ENCODE measurements around the gene DNAL4. TPM values are rescaled to one million over a fixed set of nuclear protein-coding genes. Genes with fewer than 3 reads are reported as not detected.

DNAL4 gene
- total and polyA plus RNA-seq, 7 donors, result 7.9 to 25.8 (median 15.0) TPM

DNA sequence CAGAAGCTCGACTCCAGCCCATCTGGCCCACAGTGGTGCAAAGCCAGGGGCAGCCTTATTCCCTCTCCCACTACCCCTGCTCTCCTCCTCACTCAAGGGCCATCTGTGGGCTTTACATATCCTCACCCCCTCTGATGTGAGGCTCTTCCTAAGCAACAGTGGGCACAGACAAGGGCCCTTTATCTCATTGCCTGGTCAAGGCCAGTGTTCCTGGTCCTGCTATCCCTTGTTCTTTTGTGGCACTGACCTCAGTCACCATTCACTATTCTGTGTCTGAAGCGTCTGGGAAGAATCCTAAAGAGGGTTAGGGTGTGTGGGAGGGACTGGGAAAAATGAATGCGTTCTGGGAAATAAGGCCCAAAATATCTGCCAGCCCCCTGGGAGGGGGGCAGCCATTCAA is 7.3 kb downstream of the DNAL4 start:
- no peak for TF ChIP-seq POLR2A (IDR thresholded peaks at IDR 0.05)
- TF ChIP-seq EP300 (IDR thresholded peaks at IDR 0.05), result no peak
- TF ChIP-seq, protein P1, sequence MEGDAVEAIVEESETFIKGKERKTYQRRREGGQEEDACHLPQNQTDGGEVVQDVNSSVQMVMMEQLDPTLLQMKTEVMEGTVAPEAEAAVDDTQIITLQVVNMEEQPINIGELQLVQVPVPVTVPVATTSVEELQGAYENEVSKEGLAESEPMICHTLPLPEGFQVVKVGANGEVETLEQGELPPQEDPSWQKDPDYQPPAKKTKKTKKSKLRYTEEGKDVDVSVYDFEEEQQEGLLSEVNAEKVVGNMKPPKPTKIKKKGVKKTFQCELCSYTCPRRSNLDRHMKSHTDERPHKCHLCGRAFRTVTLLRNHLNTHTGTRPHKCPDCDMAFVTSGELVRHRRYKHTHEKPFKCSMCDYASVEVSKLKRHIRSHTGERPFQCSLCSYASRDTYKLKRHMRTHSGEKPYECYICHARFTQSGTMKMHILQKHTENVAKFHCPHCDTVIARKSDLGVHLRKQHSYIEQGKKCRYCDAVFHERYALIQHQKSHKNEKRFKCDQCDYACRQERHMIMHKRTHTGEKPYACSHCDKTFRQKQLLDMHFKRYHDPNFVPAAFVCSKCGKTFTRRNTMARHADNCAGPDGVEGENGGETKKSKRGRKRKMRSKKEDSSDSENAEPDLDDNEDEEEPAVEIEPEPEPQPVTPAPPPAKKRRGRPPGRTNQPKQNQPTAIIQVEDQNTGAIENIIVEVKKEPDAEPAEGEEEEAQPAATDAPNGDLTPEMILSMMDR (IDR thresholded peaks at IDR 0.05), result no peak
- TF ChIP-seq POLR2AphosphoS5 (IDR thresholded peaks at IDR 0.05), result no peak
- intact Hi-C loops (cut with DNase I), result no loop called here
- Histone ChIP-seq H3K36me3 (peaks cover 0 to 13% (median 0%) of the 10 kb centered on the region in 4 donors), H3K4me3 (no peak overlapping the region), H3K27ac (peak overlapping the region; percentile 27 to 67 (median 60)), H3K27me3 (no peaks in the 10 kb centered on the region), H3K9me3 (no peaks in the 10 kb centered on the region), H3K4me1 (peaks cover 0 to 34% (median 30%) of the 10 kb centered on the region in 4 donors)
- WGBS, 2 donors, result 87 to 96% methylated on average over 3 of the region's 3 CpGs
- DNase-seq, result no peak

DNA sequence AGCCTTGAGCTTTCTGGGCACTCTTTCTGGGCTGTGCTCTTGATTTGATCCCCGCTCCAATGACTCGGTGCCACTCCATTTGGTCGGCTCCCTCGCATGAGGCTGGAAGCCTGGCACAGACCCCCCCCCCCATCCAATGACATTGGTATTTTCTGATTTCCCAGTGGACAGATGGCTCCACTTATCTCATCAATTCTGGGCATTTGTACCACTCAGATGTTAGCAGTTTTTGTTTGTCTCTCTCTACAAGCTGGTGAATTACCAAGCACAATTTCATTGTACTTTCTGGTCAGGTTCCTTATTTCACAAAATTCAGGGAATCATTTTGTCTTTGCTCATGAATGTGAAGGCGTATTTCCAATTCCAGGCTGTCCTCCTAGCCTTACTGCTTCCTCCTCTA is 9.1 kb downstream of the DNAL4 start:
- intact Hi-C loops (cut with DNase I), result no loop called here
- TF ChIP-seq POLR2A (IDR thresholded peaks at IDR 0.05) (no peak), EP300 (IDR thresholded peaks at IDR 0.05) (no peak), POLR2AphosphoS5 (IDR thresholded peaks at IDR 0.05) (no peak)
- TF ChIP-seq, protein P1 (IDR thresholded peaks at IDR 0.05), result no peak
- DNase-seq, result no peak
- Histone ChIP-seq H3K36me3 (peaks cover 0 to 21% (median 3%) of the 10 kb centered on the region in 4 donors), H3K4me1 (peaks cover 0 to 34% (median 30%) of the 10 kb centered on the region in 4 donors), H3K9me3 (no peaks in the 10 kb centered on the region), H3K27me3 (no peaks in the 10 kb centered on the region), H3K4me3 (no peak overlapping the region), H3K27ac (peak overlapping the region in 1 of 4 donors; percentile 64)
- WGBS, 2 donors, result 98% methylated on average over 5 of the region's 5 CpGs

DNA sequence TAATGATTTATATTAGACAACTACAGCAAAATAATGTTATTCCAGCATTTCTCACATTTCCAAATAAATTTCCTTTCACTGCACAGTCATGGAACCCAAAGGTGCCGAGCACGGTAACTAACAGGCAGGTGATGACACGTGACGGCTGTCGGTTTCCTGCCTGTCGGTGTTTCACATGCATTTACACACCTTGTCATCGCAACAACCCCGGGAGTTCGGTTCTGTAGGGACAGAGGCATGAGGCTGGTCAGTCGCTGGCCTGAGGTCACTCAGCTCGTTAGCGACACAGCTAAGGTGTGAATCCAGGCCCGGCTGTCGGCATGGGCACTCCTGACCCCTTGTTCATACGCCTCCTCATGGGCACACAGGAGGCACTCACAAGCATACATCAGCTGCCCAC is 9.9 kb downstream of the DNAL4 start:
- WGBS, 2 donors, result 96% methylated on average over 15 of the region's 15 CpGs
- H3K27ac ChIP-seq, result no peak overlapping the region
- TF ChIP-seq POLR2AphosphoS5 (IDR thresholded peaks at IDR 0.05) (no peak), POLR2A (IDR thresholded peaks at IDR 0.05) (no peak), EP300 (IDR thresholded peaks at IDR 0.05) (no peak)
- TF ChIP-seq, protein P1 (IDR thresholded peaks at IDR 0.05), result no peak
- DNase-seq, result no peak
- H3K4me1 ChIP-seq, result peaks cover 0 to 32% (median 25%) of the 10 kb centered on the region in 4 donors
- no peaks in the 10 kb centered on the region for H3K27me3 ChIP-seq
- no peak overlapping the region for H3K4me3 ChIP-seq
- intact Hi-C loops (cut with DNase I), result no loop called here
- H3K36me3 ChIP-seq, result peaks cover 0 to 26% (median 11%) of the 10 kb centered on the region in 4 donors
- H3K9me3 ChIP-seq, result no peaks in the 10 kb centered on the region

DNA sequence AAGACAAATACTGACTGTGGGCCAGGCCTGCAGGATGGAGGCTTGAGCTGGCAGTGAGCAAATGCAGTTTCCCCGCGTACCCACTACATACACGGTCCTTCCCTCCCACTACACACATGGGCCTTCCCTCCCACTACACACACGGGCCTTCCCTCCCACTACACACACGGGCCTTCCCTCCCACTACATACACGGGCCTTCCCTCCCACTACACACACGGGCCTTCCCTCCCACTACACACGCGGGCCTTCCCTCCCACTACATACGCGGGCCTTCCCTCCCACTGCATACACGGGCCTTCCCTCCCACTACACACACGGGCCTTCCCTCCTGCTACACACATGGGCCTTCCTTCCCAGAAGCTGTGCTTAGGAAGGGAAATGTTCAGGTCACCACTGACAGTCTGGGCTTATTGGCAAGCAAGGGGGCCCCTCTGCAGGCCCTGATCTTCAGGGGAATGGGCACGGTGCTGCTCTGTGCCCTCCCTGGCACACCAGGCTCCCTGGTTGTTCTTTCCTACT is 10.8 kb downstream of the DNAL4 start:
- no peak for DNase-seq
- H3K27me3 ChIP-seq, result no peaks in the 10 kb centered on the region
- TF ChIP-seq POLR2AphosphoS5 (IDR thresholded peaks at IDR 0.05) (no peak), POLR2A (IDR thresholded peaks at IDR 0.05) (no peak), EP300 (IDR thresholded peaks at IDR 0.05) (no peak)
- TF ChIP-seq, protein P1 (IDR thresholded peaks at IDR 0.05), result no peak
- no peak overlapping the region for H3K4me3 ChIP-seq
- H3K36me3 ChIP-seq, result peaks cover 0 to 34% (median 13%) of the 10 kb centered on the region in 4 donors
- no peak overlapping the region for H3K27ac ChIP-seq
- WGBS, 2 donors, result 66 to 76% methylated on average over 14 of the region's 14 CpGs
- peaks cover 0 to 24% (median 17%) of the 10 kb centered on the region in 4 donors for H3K4me1 ChIP-seq
- intact Hi-C loops (cut with DNase I), result no loop called here
- H3K9me3 ChIP-seq, result no peaks in the 10 kb centered on the region

Measured in sigmoid colon (tissue), 7 donors.